Measurements from ENCODE around the gene HSPA12B.

The HSPA12B gene

DNA sequence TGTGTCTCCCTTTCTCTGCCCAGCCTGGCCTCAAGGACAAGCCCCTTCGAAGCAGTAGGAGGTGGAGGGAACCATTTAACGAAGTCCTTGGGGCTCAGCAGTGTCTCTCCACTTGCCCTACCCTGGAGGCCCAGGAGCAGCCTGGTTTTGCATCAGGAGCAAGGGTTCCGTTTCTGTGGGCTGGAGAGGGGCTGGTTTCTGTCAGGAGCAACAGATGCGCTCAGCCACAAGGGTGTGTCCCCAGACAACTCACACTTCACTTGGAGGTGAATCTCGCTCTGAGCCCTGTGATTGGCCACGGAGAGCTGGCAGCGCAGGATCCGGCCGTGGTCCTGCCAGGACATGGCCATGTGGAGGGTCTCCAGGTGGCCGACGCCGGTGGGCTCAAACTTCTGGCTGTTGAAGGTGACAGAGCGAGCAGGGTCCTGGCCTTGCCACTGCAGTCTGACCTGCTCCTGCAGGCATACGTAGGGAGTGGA, 27.0 kb upstream of the HSPA12B start:
- no peak for DNase-seq (ENCODE audit: low read depth in 2 of 2)

DNA sequence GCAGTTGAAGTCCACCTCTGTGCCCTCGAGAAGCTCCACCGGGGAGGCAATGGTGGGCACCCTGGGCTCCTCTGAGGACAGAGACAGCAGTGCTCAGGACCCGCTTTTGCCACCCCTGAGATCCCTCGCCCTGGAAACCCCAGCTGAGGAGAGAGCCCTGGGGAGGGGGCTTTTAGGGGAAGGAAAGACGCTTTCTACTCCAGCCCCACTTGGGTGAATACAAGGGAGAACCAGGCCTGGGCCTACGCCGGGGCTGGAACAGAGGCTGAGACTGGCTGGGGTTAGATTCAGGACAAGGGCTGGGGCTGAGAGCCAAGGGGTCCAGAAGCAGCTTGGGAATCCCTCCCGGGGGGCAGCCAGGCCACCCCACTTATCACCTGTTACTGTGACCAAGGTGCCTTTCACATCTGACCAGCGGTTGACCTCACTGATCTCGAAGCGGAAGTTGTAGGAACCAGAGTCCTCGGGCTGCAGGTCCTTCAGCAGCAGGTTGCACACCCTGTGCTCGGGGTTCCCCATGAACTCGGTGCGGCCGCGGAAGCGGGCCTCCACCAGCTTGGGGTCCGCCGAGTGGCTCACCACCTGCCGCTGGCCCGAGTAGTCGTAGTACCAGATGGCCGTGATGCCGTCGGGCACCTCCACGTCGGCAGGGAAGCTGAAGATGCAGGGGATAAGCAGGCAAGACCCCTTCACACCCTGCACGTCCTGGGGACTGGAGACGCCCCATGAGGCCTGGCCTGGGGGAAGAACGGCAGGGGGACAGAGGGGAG, 26.3 kb upstream of the HSPA12B start:
- no peak for DNase-seq (ENCODE audit: low read depth in 2 of 2)

DNA sequence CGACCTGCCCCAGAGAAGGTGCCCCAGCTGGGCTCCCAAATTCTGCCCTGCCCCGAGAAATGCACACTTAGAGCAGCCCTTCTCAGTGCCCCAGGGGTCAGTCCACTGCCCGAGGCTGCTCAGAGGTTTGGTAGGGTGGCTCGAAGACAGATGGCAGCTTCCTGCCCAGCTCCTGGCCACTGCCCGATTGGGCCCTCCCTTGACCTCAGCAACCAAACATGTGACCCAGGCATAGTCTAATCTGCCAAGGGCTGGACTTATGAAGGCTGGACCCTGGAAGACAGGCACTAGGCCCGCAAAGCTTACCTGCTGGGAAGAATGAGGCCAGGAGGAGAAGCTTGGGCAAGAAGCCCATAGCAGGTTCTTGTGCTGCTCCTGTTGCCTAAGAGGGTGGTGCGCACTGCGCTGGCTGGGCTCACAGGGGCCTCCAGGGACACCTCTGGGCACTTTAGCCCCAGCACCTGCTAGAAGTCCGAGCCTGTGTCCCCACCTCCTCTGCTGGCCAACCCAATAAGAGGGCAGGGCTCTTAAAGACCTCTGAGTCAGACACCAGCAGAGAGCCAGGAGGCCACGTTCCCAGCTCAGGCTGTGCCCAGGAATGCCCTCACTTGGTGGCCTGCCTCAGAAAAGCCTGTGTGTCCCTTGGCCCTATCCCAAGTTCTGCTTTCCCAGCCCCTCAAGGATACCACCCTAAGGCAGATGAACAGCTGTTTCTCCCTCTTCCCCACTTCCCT, 25.5 kb upstream of the HSPA12B start:
- DNase-seq (ENCODE audit: low read depth in 2 of 2), result no peak

DNA sequence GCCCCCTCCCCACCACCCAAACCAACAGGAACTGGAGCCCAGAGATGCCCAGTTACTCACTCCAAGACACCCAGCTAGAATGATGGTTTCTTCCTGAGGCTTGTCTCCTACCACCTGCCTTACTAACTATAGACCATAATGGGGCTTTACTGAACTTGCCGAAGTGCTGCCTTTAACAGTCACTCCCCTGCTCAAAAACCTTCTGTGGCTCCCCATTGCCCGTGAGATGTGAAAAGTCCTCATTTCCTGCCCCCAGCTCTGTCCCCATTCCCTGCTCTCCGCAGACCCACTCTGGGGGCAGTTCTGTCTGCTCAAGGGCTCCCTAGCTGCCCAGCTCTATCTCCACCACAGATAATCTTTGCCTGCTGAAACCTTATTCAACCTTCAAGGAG, 25.0 kb upstream of the HSPA12B start:
- no peak for DNase-seq (ENCODE audit: low read depth in 2 of 2)

DNA sequence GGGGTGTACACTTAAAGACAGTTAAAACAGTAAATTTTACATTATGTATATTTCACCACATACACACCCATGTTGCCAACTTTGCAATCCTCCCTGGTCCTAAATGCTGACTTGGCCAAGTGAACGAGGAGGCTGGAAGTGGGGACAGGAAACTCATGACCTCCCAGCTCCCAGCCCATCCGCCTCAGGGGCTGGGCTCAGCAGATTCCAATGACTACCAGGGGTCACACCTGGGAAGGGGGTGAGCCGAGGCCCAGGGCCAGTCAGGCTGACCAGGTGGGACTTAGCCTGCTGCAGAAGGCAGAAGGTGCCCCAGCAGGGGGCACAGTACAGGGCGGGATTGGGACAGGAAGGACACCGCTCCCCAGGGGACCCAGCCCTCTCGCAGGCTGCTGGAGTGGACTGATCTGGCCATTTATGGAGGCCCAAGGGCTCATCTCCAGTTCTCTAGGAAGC, 22.4 kb upstream of the HSPA12B start:
- no peak for DNase-seq (ENCODE audit: low read depth in 2 of 2)

DNA sequence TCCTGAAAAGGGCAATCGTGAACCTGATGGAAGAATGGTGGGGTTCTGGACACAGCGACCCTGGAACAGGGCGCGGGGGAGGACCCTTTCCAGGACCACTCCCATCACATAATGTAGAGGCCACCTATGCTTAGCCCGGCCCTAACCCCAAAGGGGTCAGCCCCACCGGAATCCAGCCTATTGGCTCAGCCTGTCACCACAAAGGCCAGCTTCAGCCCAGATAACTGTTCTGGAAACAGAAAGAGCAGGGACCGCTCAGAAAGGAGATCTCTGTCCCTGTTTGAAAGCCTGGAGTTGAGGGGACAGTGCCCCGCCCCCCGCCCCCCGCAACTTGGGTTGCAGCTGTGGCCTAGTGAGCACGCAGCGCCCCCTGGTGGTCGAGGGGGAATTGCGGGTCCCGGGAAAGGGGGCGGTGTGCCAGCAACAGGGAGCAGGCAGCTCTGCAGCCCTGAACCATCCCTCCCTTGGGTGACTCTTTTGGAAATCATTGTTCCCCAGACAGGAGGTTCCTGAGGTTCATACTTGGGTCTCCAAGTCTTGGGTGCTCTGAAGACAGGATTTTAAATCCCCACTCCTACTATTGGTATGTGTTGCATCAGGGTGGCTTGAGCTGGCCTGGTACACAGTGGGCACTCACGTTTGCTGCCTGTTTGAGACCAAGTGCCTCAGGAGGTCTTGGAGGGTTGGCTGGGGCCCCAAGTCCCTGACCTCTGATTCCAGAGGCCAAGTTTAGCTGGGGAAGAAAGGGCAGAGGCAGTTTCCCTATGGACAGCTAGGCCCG, 21.6 kb upstream of the HSPA12B start:
- DNase-seq (ENCODE audit: low read depth in 2 of 2), result peak; percentile 8 to 9

DNA sequence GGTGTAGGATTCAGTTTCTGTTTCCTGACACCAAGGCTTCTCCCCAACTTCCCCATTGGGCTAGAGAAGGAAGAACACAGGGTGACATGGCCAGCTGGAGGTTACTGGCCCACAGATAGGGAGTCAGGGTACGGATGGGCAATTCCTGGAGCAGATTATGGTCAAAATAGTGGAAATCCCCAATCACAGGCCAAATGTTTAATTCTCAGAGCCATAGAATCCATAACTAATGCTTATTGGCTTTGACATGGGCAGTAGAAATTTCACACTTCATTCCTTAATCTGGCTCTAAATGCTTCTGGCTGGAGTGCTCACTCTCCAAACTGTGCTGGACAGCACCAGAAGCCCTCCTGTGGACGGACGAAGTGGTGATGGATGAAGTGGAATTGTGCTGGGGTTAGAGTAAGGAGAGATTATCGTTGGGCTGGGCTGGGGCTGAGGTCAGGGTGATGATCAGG, 21.0 kb upstream of the HSPA12B start:
- no peak for DNase-seq (ENCODE audit: low read depth in 2 of 2)

DNA sequence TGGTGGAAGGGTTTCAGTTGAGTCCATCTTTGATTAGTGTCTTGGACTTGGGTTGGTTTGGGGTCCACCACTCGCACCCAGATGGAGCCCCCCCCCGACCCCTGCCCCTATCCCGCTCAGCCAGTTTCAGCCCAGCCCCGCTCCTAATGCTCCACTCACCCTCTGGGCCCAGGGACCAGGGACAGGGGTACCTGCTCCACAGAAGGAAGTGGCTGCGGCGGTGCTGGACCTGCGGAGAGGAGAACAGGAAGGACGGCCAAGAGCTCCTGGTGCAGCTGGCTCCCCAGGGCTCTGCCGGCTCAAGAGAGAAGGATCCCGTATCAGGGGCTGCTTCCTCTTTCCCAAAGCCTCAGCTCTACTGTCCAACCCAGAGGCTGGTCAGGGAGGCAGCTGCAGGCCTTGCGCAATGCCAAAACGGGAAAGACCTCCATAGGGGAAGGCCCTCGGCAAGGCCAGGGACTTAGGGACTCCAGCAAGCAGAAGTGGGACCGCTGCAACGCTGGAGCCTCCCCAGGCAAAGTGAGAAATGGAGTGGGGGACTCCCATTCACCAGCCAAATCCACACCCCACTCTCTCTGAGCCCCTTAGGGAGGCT, 20.1 kb upstream of the HSPA12B start, which contains the start of gene SIGLEC1:
Gene SIGLEC1 (minus strand): TSS at position 322 of the 595 bp plus-strand sequence. CDS start 5,472 bp downstream, outside the sequence.
- no peak for DNase-seq (ENCODE audit: low read depth in 2 of 2)

DNA sequence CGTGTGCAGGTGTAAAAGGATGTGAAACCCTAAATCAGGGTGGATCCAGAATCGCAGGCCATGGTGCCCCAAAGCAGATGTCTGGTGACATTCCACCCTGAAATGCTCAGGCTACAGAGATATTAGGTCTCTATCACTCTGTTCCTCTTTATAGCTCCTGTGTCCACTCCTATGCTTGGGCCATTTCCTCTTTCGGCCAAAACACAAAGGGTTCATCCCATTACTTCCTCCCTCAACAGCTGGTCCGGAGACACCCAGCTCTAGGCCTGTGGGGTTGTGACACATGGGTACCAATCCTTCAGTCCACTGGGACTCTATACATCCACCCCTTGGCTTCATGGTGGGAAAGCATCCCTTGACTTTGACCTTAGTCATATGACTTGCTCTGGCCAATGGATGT, 18.4 kb upstream of the HSPA12B start:
- no peak for DNase-seq (ENCODE audit: low read depth in 2 of 2)

DNA sequence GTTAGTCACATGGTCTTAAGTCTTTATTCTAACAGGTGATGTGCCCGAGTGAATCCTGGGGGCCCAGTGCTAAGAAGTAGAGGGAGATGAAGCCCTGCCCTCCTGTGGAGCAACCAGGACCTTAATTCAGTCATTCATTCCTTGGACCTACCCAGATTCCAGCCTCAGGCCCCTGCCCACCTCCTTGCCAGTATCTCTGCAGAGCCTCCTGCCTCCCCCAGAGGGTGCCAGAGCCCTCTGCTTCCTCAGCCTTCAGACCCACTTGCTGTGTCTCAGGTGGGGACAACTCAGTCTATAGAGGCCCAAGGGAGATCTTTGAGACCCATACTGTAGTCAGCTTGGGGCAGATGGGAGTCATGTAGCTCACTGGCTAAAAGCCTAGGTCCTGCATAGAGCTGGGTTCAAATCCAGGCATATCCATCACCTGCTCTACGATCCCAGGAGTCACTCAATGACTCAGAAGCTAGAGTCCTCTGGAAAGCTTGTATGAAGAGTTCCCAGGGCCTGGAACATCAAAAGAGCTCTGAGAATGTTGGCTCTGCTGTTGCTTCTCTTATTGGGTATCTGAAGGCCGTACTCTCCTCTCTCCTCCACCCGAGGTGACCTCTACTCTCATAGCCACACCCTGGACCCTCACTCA, 16.2 kb upstream of the HSPA12B start:
- DNase-seq (ENCODE audit: low read depth in 2 of 2), result peak; percentile 13 to 17

DNA sequence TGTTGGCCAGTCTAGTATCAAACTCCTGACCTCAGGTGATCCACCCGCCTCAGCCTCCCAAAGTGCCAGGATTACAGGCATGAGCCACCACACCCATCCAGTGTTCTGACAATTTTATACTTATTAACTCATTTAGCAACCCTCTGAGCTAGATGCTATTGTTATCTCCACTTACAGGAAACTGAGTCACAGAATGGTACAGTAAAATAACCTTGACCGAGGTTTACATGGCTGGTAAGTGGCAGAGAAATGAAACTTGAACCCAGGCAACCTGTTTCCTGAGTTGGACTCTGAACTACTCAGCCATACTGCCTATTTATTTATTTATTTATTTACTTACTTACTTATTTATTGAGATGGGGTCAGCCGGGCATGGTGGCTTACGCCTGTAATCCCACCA, 13.4 kb upstream of the HSPA12B start:
- DNase-seq (ENCODE audit: low read depth in 2 of 2), result no peak

DNA sequence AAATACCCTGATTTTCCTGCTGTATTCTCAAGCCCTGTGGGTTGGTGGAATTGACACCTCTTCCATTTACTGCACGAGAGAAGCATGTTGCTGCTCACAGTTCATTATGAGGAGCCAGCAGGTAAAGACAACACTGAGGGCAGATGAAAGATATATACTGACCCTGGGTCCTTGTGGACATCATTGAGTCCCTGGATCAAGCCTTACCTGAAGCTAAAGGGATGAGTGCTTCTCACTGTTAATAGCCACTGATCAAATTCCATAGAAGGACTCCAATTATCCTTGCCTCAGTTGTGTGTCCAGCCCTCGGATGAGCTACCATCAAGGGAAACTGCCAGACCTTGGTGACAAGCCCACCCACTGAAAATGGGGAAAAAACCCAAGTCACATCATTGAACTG, 12.4 kb upstream of the HSPA12B start:
- no peak for DNase-seq (ENCODE audit: low read depth in 2 of 2)

DNA sequence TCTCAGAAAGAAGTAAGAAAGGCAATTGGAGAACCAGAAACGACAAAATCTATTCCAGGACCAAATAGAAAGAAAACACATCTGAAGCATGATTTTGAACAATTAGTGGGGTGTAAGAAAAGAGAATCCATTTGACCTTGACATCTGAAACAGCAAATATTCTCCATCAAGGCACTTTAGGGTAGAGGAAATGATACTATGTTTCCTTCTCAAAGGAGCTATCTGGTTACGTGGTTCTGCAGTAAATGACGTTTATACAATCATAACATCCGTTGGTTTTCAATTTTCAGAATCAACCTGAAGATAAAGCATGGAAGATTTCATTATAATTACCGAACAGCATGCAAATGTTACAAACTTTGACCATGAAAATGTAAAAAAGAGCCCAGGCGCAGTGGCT, 11.9 kb upstream of the HSPA12B start:
- DNase-seq (ENCODE audit: low read depth in 2 of 2), result no peak

DNA sequence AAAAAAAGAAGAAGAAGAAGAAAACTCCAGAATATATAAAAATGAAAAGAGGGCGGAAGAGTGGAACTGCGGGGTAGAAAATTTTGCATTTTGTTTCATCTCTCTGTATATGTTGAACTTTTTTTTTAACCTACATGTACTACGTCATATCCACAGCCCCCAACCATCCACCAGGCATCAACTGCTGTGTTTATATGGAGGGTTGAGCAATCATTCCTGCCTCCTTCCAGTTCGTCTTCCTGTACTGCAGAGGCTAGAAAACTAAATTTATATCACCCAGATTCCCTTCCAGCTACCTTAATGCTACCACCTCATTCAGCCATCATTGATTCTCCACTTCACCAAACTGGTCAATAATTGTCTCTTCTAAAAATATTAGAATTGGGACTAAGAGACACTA, 10.6 kb upstream of the HSPA12B start:
- no peak for DNase-seq (ENCODE audit: low read depth in 2 of 2)

DNA sequence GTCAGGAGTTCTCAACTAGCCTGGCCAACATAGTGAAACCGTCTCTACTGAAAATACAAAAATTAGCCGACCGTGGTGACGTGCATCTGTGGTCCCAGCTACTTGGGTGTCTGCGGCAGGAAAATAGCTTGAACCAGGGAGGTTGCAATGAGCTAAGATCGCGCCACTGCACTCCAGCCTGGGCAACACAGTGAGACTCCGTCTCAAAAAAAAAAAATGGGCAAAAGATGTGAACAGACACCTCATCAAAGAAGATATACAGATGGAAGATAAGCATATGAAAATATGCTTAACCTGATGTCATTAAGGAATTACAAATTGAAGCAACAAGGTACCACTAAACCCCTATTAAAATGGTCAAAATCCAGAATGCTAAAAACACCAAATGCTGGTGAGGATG, 9.2 kb upstream of the HSPA12B start:
- no peak for DNase-seq (ENCODE audit: low read depth in 2 of 2)

DNA sequence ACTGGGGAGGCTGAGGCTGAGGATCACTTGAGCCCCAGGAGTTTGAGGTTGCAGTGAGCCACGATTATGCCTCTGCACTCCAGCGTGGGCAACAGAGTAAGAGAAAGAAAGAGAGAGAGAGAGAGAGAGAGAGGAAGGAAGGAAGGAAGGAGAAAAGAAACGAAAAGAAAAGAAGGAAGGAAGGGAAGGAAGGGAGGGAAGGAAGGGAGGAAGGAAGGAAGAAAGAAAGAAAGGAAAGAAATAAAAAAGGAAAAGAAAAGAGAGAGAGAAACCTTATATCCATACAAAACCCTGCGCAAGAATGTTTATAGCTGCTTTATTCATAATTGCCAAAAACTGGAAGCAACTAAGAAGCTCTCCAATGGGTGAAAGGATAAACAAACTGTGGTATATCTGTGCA, 8.1 kb upstream of the HSPA12B start:
- DNase-seq (ENCODE audit: low read depth in 2 of 2), result no peak

DNA sequence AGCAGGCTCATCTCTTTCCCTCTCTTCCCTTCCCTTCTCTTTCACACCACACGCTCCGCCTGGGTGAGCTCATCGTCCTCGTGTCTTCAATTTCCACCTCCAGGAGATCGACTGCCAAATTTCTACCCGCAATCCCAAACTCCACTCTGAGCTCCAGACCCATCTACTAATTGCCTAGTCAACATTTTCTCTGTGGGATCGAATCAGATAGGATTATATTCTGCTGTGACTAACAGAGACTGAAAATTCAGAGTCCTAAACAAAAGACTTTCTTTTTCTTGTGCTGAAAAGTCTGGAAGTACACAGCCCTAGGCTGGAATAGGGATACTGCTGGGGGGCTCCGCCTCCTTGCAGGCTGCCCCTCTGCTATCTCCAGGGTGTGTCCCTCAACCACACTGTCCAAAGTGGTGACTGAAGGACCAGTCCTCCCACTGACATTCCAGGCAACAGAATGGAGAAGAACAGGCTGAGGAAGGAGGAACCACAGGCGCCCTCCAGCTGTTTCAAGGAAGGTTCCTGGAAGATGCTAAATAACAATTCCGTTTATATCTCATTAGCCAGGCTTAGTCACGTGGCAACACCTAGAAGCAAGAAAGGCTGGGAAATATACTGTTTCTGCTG, 5.0 kb upstream of the HSPA12B start:
- peak; percentile 32 to 37 for DNase-seq (ENCODE audit: low read depth in 2 of 2)

DNA sequence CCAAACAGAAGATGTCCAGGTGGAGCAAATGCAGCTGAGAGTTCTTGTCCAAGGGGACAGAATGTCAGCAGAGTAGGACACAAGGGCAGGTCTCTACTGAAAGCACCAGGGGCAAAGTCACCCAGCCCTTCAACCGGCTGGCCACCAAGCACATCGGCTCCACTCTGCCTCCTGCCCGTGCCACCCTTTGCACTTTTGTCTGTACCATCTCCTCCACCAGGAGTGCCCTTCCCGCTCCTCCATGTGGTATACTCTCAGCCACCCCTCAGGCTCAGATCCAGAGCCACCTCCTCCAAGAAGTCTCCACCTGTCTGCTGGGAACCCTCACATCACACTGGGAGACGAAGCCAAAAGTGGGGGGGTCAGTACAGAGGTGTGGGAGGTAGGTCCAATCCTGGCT, 4.1 kb upstream of the HSPA12B start:
- DNase-seq (ENCODE audit: low read depth in 2 of 2), result no peak

DNA sequence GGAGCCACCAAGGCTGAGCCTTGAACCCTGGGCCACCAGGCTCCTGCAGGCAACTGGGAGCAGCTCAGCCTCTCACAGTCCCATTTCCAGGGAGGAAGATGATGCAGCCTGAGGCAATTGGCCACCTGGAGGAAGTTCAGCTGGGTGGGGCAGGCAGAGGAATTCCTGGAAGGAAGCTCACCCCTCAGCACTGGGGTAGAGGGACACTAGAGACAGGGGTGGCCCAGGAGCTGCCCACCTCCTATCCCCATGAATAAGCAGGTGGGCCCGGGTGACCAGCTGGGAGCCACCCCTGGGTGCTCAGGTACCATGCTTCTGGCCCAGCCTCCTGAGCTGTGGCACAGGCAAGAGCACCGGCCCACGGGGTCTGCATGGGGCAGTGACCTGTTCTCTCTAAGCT, 3.6 kb upstream of the HSPA12B start:
- no peak for DNase-seq (ENCODE audit: low read depth in 2 of 2)

DNA sequence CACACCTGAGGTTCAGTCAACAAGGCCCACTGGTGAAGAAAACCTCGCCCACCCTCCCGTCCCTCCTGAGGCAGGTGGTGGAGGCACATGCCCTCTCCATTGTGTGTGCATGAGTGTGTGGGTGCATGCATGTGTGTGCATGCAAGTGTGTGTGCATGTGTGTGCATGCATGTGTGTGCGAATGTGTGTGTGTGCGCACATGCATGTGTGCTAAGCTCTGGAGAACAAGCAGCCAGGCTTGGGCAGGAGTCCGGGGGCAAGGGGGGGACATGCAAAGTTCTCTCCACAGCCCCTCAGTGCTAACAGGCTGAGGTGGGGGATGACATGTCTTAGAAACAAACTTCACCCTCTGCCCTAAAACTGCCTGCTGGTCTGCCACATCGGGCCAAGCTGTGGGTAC, 3.1 kb upstream of the HSPA12B start:
- no peak for DNase-seq (ENCODE audit: low read depth in 2 of 2)
